Measurements from ENCODE around the gene SRSF10.

The SRSF10 gene

DNA sequence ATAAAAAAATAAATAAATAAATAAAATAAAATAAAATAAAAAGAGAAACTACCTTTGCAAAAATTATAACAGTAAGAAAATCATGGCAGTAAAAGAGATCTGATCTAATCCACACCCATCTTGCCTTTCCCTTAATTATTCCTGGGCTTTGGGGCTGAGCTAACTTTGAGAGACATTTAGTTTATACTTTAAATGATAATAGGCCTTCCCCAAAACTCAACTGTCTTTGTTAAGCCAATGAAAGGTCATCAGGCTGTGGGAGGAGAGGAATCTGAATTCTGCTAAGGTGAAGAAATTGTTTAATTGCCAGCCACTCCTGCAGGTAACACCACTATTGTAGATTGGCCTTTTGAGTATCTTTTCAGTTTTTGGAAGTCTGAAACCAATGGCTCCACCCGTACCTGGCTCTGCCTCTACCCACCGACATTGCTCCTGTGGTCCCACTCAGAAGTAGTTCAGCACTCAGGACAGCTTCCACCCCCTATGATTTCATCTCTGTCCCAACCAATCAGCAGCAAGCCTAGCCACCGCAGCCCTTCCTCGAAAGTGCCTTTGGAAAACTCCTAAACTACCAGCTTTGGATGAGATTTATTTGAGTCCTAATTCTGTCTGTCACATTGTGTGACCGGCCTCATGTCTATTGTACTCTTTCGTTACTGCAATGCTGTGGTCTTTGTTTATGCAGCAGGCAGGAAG, 43.5 kb downstream of the SRSF10 start:
- no peak for DNase-seq (ENCODE audit: low read depth, low spot score)
- no peak overlapping the region for H3K4me3 ChIP-seq (ENCODE audit: low read depth, low read length)
- TF ChIP-seq, protein P1, sequence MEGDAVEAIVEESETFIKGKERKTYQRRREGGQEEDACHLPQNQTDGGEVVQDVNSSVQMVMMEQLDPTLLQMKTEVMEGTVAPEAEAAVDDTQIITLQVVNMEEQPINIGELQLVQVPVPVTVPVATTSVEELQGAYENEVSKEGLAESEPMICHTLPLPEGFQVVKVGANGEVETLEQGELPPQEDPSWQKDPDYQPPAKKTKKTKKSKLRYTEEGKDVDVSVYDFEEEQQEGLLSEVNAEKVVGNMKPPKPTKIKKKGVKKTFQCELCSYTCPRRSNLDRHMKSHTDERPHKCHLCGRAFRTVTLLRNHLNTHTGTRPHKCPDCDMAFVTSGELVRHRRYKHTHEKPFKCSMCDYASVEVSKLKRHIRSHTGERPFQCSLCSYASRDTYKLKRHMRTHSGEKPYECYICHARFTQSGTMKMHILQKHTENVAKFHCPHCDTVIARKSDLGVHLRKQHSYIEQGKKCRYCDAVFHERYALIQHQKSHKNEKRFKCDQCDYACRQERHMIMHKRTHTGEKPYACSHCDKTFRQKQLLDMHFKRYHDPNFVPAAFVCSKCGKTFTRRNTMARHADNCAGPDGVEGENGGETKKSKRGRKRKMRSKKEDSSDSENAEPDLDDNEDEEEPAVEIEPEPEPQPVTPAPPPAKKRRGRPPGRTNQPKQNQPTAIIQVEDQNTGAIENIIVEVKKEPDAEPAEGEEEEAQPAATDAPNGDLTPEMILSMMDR (IDR thresholded peaks at IDR 0.05; ENCODE audit: low read depth, low read length): no peak
- in situ Hi-C loops (cut with HindIII; ENCODE audit: low sequenced_read_pairs): no loop called here

DNA sequence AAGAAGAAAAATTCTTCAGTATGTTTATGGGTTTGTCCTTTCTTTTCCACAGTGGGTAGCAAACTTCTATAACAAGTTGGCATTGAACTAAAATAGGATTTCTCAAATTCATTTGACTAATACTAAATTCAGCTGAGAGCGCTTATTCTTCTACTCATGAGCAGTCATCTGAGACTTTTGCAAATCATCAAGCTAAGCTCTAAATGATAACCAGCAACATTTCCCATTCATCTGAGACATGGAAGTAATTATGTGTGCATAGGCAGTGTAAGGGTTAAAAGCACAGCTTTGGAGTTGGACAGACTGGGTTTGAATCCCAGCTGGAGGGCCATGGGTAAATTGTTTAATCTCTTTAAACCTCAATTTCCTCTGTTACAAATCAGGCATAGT, 48.6 kb downstream of the SRSF10 start:
- TF ChIP-seq, protein P1 (IDR thresholded peaks at IDR 0.05; ENCODE audit: low read depth, low read length): no peak
- no peak overlapping the region for H3K4me3 ChIP-seq (ENCODE audit: low read depth, low read length)
- in situ Hi-C loops (cut with HindIII; ENCODE audit: low sequenced_read_pairs): no loop called here
- no peak for DNase-seq (ENCODE audit: low read depth, low spot score)

DNA sequence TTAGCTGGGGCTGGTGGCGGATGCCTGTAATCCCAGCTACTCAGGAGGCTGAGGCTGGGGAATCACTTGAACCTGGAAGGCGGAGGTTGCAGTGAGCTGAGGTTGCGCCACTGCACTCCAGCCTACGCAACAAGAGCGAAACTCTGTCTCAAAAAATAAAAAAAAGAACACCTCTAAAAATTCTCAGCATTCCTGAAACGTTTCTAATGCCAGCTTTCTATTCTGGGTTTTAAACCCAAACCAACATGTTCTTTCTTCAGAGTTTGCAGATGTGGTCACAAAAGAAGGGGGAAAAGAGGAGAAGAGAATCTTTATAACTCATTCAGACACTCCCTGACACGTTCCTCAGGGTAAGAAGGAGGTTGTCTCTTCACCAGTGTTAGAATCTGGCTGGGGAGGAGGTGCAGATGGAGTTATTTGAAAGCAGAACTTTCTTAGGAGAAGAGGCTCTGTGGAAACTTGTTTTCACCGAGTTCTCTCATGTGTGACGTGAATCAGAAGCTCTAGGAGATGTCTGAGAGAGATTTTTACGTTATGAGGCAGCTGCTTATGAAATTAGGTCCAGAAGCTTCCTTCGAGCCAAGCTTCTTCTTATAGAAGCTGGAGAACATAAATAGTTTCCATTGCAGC, 49.2 kb downstream of the SRSF10 start:
- TF ChIP-seq, protein P1 (IDR thresholded peaks at IDR 0.05; ENCODE audit: low read depth, low read length): no peak
- no peak overlapping the region for H3K4me3 ChIP-seq (ENCODE audit: low read depth, low read length)
- DNase-seq (ENCODE audit: low read depth, low spot score): peak; percentile 31
- in situ Hi-C loops (cut with HindIII; ENCODE audit: low sequenced_read_pairs): no loop called here

DNA sequence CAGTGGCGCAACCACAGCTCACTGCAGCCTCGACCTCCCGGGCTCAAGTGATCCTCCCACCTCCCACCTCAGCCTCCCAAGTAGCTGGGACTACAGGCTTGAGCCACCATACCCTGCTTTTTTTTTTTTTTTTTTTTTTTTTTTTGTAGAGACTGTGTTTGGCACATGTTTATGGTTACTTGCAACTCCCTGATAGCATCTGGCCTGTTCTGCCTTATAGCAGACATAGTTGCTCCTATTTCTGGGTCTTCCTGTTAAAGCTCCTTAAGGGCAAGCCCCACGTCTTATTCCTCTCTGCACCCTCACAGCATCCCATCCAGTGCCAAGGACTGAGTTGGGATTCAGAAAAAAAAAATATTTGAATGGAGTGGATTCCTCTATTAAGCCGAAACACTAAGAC, 49.9 kb downstream of the SRSF10 start:
- TF ChIP-seq, protein P1 (IDR thresholded peaks at IDR 0.05; ENCODE audit: low read depth, low read length): no peak
- in situ Hi-C loops (cut with HindIII; ENCODE audit: low sequenced_read_pairs): no loop called here
- no peak overlapping the region for H3K4me3 ChIP-seq (ENCODE audit: low read depth, low read length)
- no peak for DNase-seq (ENCODE audit: low read depth, low spot score)

DNA sequence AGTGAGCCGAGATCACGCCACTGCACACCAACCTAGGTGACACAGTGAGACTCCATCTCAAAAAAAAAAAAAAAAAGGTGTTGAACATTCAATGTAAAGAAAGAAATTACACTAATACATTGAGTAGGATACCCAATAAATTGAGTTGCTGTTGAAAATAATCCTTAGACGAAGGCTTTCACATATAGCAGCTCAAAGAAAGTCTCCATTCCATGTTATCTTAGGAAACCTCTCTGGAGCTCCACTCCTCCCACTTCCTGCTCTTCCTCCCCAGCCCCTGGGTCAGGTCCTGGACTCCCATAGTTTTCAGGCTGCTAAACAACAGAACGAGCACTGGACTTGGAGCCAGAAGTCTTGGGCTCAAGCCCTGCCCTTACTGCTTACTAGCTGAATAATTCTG, 51.3 kb downstream of the SRSF10 start:
- TF ChIP-seq, protein P1 (IDR thresholded peaks at IDR 0.05; ENCODE audit: low read depth, low read length): no peak

DNA sequence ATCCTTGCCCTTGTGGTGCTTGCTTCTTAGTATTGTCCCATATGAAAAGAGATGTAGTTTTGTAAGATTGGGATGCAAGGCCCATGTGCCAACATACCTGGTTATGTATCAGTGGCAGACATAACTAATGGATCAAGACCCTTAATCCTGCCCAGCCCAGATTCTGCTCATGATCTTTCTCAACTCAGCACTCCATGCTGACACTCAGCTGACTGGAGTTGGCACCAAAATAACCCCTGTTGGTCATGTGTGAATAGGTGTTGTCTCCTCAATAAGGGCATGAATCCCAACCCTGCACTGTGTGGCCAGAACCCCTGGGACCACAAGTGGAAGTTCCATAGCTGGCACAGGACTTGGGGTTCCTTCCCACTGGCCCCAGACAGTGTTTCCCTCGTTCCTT, 53.0 kb downstream of the SRSF10 start:
- TF ChIP-seq, protein P1 (IDR thresholded peaks at IDR 0.05; ENCODE audit: low read depth, low read length): no peak
- H3K4me3 ChIP-seq (ENCODE audit: low read depth, low read length): no peak overlapping the region
- DNase-seq (ENCODE audit: low read depth, low spot score): no peak
- in situ Hi-C loops (cut with HindIII; ENCODE audit: low sequenced_read_pairs): no loop called here

More for the DNA sequence above, 51.3 kb downstream of the SRSF10 start:
- DNase-seq (ENCODE audit: low read depth, low spot score): no peak
- H3K4me3 ChIP-seq (ENCODE audit: low read depth, low read length): no peak overlapping the region
- in situ Hi-C loops (cut with HindIII; ENCODE audit: low sequenced_read_pairs): no loop called here
